DOHH2 (cell line): ENCODE data around the gene NDUFS7.

ENCODE experiments used
- H3F3A ChIP-seq: fragments of 200-600 bp; sonication (generic), shearing (Covaris generic); 2 replicates; pipeline ENCODE4 v1.6.0; 2016; ENCODE audit warnings: antibody characterized with exemption, mild to moderate bottlenecking; ENCODE audit not compliant: control insufficient read depth, insufficient read depth
- H3K27ac ChIP-seq: fragments of 200-600 bp; sonication (generic); 2 replicates; pipeline ENCODE4 v1.5.1; 2014; ENCODE audit warnings: low read depth, mild to moderate bottlenecking, low read length, moderate library complexity
- H3K27me3 ChIP-seq: fragments of 200-600 bp; sonication (generic); 2 replicates; pipeline ENCODE4 v1.6.1; 2014; ENCODE audit warnings: mild to moderate bottlenecking, low read length, mixed read lengths; ENCODE audit not compliant: control insufficient read depth
- H3K36me3 ChIP-seq: fragments of 200-600 bp; sonication (generic); 2 replicates; pipeline ENCODE4 v1.6.1; 2014; ENCODE audit warnings: mild to moderate bottlenecking, low read length, moderate library complexity, mixed read lengths; ENCODE audit not compliant: control insufficient read depth
- H3K4me1 ChIP-seq: fragments of 200-600 bp; sonication (generic); 2 replicates; pipeline ENCODE4 v1.6.1; 2014; ENCODE audit warnings: mild to moderate bottlenecking, low read length, mixed read lengths; ENCODE audit not compliant: control insufficient read depth
- H3K4me2 ChIP-seq: fragments of 200-600 bp; sonication (generic); 2 replicates; pipeline ENCODE4 v1.6.0; 2014; ENCODE audit warnings: mild to moderate bottlenecking, low read length, moderate library complexity
- H3K4me3 ChIP-seq: fragments of 200-600 bp; sonication (generic); 2 replicates; pipeline ENCODE4 v1.5.1; 2014; ENCODE audit warnings: mild to moderate bottlenecking, low read length, mixed read lengths
- H3K79me2 ChIP-seq: fragments of 200-600 bp; sonication (generic); 2 replicates; pipeline ENCODE4 v1.6.1; 2014; ENCODE audit warnings: mild to moderate bottlenecking, low read length, mixed read lengths; ENCODE audit not compliant: control insufficient read depth
- H3K9me2 ChIP-seq: fragments of 200-600 bp; sonication (generic); replicated peaks from 2 replicates; pipeline ENCODE4 v1.6.1; 2014; ENCODE audit warnings: mild to moderate bottlenecking, low read length, mixed read lengths; ENCODE audit not compliant: control insufficient read depth
- H3K9me3 ChIP-seq: fragments of 200-600 bp; sonication (generic); 2 replicates; pipeline ENCODE4 v1.6.1; 2014; ENCODE audit warnings: antibody characterized with exemption, low read length, mixed read lengths; ENCODE audit not compliant: control insufficient read depth, insufficient read depth
- H4K20me1 ChIP-seq: fragments of 200-600 bp; sonication (generic); 2 replicates; pipeline ENCODE4 v1.6.0; 2014; ENCODE audit warnings: low read depth, mild to moderate bottlenecking, antibody characterized with exemption, low read length, moderate library complexity; ENCODE audit not compliant: control insufficient read depth, insufficient read depth
- EZH2phosphoT487 ChIP-seq: fragments of 200-600 bp; sonication (generic); IDR thresholded peaks from 2 replicates; pipeline ENCODE4 v1.6.1; 2017; ENCODE audit warnings: borderline replicate concordance, mild to moderate bottlenecking, antibody characterized with exemption, low read length, moderate library complexity, mixed read lengths
- TF ChIP-seq, protein P1 (sequence below): fragments of 200-600 bp; sonication (generic); IDR thresholded peaks from one replicate; pipeline ENCODE4 v1.5.1; 2014; ENCODE audit warnings: antibody characterized with exemption, mild to moderate bottlenecking, low read depth, low read length; ENCODE audit not compliant: poor library complexity, severe bottlenecking

NDUFS7 gene

DNA sequence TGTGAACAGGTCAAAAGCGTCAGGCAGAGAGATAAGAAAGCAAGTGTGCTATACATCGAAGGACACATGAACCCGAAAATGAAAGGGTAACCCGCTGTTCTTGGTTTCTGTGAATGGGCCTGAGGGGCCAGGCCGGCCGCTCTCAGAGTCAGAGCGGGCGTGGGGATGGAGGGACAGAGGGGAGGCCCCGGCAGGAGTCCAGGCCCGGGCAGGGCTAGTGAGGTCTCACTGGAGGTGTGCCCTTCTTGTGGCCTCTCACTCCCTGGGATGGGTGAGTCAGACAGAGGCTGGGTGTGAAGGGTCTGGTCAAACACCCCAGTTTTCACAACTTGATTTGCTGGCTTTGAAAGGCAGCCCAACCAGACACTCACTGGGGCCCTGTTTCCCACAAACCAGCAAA, 17.4 kb upstream of the NDUFS7 start:
- Histone ChIP-seq H3K79me2 (no peaks in the 10 kb centered on the region), H3K4me1 (peaks cover 4% of the 10 kb centered on the region; the same call in 1 of the 2 replicates), H3K36me3 (peaks cover 64% of the 10 kb centered on the region), H3K27ac (no peak overlapping the region), H3K4me2 (no peak overlapping the region), H3K27me3 (no peaks in the 10 kb centered on the region), H3K4me3 (no peak overlapping the region), H3K9me3 (no peaks in the 10 kb centered on the region), H4K20me1 (no peaks in the 10 kb centered on the region), H3K9me2 (no peaks in the 10 kb centered on the region), H3F3A (no peaks in the 10 kb centered on the region)
- TF ChIP-seq EZH2phosphoT487: no peak
- TF ChIP-seq, protein P1, sequence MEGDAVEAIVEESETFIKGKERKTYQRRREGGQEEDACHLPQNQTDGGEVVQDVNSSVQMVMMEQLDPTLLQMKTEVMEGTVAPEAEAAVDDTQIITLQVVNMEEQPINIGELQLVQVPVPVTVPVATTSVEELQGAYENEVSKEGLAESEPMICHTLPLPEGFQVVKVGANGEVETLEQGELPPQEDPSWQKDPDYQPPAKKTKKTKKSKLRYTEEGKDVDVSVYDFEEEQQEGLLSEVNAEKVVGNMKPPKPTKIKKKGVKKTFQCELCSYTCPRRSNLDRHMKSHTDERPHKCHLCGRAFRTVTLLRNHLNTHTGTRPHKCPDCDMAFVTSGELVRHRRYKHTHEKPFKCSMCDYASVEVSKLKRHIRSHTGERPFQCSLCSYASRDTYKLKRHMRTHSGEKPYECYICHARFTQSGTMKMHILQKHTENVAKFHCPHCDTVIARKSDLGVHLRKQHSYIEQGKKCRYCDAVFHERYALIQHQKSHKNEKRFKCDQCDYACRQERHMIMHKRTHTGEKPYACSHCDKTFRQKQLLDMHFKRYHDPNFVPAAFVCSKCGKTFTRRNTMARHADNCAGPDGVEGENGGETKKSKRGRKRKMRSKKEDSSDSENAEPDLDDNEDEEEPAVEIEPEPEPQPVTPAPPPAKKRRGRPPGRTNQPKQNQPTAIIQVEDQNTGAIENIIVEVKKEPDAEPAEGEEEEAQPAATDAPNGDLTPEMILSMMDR: no peak

GRCh38 chr19:1366899-1367870, 16.5 kb upstream of the NDUFS7 start:
- Histone ChIP-seq H3K79me2 (no peaks in the 10 kb centered on the region), H3K9me2 (no peaks in the 10 kb centered on the region), H3K4me3 (no peak overlapping the region), H3F3A (no peaks in the 10 kb centered on the region), H3K4me1 (peaks cover 4% of the 10 kb centered on the region; the same call in 1 of the 2 replicates), H3K27me3 (no peaks in the 10 kb centered on the region), H3K9me3 (no peaks in the 10 kb centered on the region), H4K20me1 (no peaks in the 10 kb centered on the region), H3K27ac (no peak overlapping the region), H3K36me3 (peaks cover 58% of the 10 kb centered on the region), H3K4me2 (no peak overlapping the region)
- no peak for TF ChIP-seq EZH2phosphoT487
- TF ChIP-seq, protein P1: no peak

DNA sequence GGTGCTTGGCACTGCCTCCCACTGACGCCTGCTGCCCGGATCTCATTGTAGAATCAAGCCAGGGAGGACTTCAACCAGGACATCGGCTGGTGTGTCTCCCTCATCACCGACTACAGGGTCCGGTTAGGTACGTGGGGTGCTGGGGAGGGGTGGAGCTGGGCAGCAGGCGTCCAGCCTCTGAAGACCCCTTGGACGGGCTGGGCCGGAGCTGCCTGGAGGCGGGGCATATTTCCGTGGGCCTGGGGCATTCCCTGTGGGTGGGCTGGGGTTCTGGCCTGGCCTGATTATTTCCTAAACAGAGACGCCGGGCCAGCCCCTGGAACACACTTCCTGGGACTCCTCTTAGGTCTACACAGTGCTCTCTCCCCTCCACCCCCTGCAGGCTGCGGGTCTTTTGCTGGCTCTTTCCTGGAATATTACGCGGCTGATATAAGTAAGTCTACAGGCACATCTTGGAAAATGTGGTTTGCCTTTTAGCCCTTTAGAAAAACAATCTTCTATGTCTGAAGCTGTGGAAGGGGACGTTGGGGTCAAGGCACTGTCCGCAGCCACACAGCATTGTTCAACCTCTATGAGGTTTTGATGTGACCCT, 14.4 kb upstream of the NDUFS7 start:
- Histone ChIP-seq H3F3A (no peaks in the 10 kb centered on the region), H3K27ac (no peak overlapping the region), H3K4me3 (no peak overlapping the region), H3K27me3 (no peaks in the 10 kb centered on the region), H3K4me2 (no peak overlapping the region), H4K20me1 (no peaks in the 10 kb centered on the region), H3K9me2 (no peaks in the 10 kb centered on the region), H3K9me3 (no peaks in the 10 kb centered on the region), H3K36me3 (peaks cover 60% of the 10 kb centered on the region), H3K79me2 (no peaks in the 10 kb centered on the region), H3K4me1 (no peaks in the 10 kb centered on the region)
- TF ChIP-seq EZH2phosphoT487: no peak
- TF ChIP-seq, protein P1: no peak
